HepG2 (cell line): ENCODE results near the gene PAM16. TPM values are rescaled to one million over a fixed set of nuclear protein-coding genes. Genes with fewer than 3 reads are reported as not detected.

Source experiments
- AKAP8 ChIP-seq: sonication (generic); formaldehyde crosslinking; IDR thresholded peaks from 2 replicates; pipeline ENCODE4 v1.5.1; 2020; ENCODE audit warnings: mild to moderate bottlenecking, missing genetic modification reagents
- BCL3 ChIP-seq: sonication (generic); formaldehyde crosslinking; IDR thresholded peaks from 2 replicates; pipeline ENCODE4 v1.5.1; 2020; ENCODE audit warnings: mild to moderate bottlenecking, missing genetic modification reagents, moderate library complexity
- HDAC1 ChIP-seq: sonication (generic); formaldehyde crosslinking; IDR thresholded peaks from 2 replicates; pipeline ENCODE4 v1.5.1; 2020; ENCODE audit warnings: mild to moderate bottlenecking, missing genetic modification reagents
- MAX ChIP-seq: IDR thresholded peaks from 2 replicates; pipeline ENCODE4 v1.6.1; 2012; ENCODE audit warnings: inconsistent platforms
- NONO ChIP-seq, 2 experiments: fragments of 450-650 bp in 1 of 2; sonication (generic) in 1 of 2; formaldehyde crosslinking in 1 of 2; IDR thresholded peaks in 1 of 2; conservative IDR thresholded peaks in 1 of 2; 2 replicates each; pipeline versions ENCODE4 v1.6.1 to v1.8.0; 2017 to 2022; ENCODE audit warnings: mild to moderate bottlenecking in 1 of 2, missing genetic modification reagents in 1 of 2, moderate library complexity in 1 of 2
- SCMH1 ChIP-seq: sonication (generic); formaldehyde crosslinking; IDR thresholded peaks from 2 replicates; pipeline ENCODE4 v1.9.0; 2021; ENCODE audit warnings: missing genetic modification reagents, mild to moderate bottlenecking, borderline replicate concordance
- ZNF142 ChIP-seq: sonication (generic); formaldehyde crosslinking; IDR thresholded peaks from 2 replicates; pipeline ENCODE4 v1.4.0; 2020; ENCODE audit warnings: missing genetic modification reagents
- ZNF430 ChIP-seq: sonication (generic); formaldehyde crosslinking; IDR thresholded peaks from 2 replicates; pipeline ENCODE4 v1.9.0; 2021; ENCODE audit warnings: mild to moderate bottlenecking, missing genetic modification reagents
- ZNF567 ChIP-seq: sonication (generic); formaldehyde crosslinking; IDR thresholded peaks from 2 replicates; pipeline ENCODE4 v1.8.1; 2023; ENCODE audit warnings: mild to moderate bottlenecking, missing genetic modification reagents, borderline replicate concordance
- ZNF704 ChIP-seq: sonication (generic); formaldehyde crosslinking; IDR thresholded peaks from 2 replicates; pipeline ENCODE4 v1.8.1; 2023; ENCODE audit warnings: mild to moderate bottlenecking, inconsistent platforms, moderate library complexity, missing genetic modification reagents, borderline replicate concordance
- ZNF761 ChIP-seq: sonication (generic); formaldehyde crosslinking; conservative IDR thresholded peaks from 2 replicates; pipeline ENCODE4 v1.4.0; 2020; ENCODE audit warnings: mild to moderate bottlenecking, missing genetic modification reagents
- polyA plus RNA-seq, 8 experiments: library from polyadenylated mRNA; depleted of rRNA in 3 of 8; stranded (reverse) in 7 of 8; unstranded in 1 of 8; fragments of >200 nt; fragmentation: Illumina TruSeq in 4 of 8; extraction: Trizol in 4 of 8; gene quantifications; 2 replicates each; pipeline versions ENCODE4 v1.2.1 to v1.2.3, GENCODE V29; 2011 to 2016; ENCODE audit warnings: low read depth in 4 of 8, missing spikeins in 1 of 8, mixed read lengths in 1 of 8; ENCODE audit not compliant: insufficient read depth in 1 of 8
- total RNA-seq, 5 experiments: library from RNA; depleted of rRNA; stranded (reverse); fragments of >200 nt; fragmentation: Illumina TruSeq; extraction: Trizol; gene quantifications; 2 replicates each; pipeline ENCODE4 v1.2.3, GENCODE V29; 2016; ENCODE audit warnings: low read depth in 1 of 5

Gene PAM16
- total and polyA plus RNA-seq, 2 of the 13 experiments (the other 11 are each of a cell fraction or from before 2014, with no cell fraction given) = 51.5 to 51.8 TPM

GRCh38 chr16:4327386-4328045, 23.6 kb downstream of the PAM16 start (continued):
- TF ChIP-seq NONO (IDR thresholded peaks at IDR 0.05) (no peak), NONO (CRISPR knock-in tag; conservative IDR thresholded peaks at IDR 0.05) (peak; percentile 13; the same call in 1 of the 2 replicates), ZNF704 (no peak), ZNF567 (CRISPR knock-in tag) (no peak), SCMH1 (CRISPR knock-in tag) (no peak), MAX (0 out of 2 replicates have a peak, but pooled peaks have one; percentile 21), HDAC1 (CRISPR knock-in tag) (no peak), ZNF761 (CRISPR knock-in tag) (0 out of 2 replicates have a peak, but pooled peaks have one; percentile 26), AKAP8 (CRISPR knock-in tag) (no peak), ZNF142 (CRISPR knock-in tag) (0 out of 2 replicates have a peak, but pooled peaks have one; percentile 15), ZNF430 (CRISPR knock-in tag) (0 out of 2 replicates have a peak, but pooled peaks have one; percentile 7), BCL3 (CRISPR knock-in tag) (no peak)
